ENCODE results near the gene KIF13A.
"Not testable (repeated sequence)": the region's sequence is repeated elsewhere in the genome, so short reads cannot be mapped to it uniquely, and the experiment has no call there.

The KIF13A gene

GRCh38 chr6:17762651-17763050 lies 224.8 kb downstream of the KIF13A start:
- no peak for DNase-seq

DNA sequence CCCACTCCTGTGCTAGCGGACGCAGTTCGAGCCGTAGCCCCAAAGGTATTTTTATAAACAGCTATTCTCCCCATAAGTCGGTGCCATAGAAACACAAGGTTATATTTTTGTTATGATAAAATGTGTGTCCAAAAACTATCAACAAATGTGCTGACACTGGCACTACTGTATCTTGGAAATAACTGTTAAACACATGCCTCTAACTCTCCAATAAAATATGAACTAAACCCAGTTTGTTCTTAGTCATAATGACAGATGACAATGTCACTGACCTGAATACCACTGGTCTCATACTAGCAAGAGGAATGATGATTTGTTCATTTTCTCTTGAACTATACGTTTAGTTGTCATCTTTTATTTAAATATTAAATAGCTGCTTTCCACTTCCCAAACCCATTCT lies 229.3 kb downstream of the KIF13A start:
- DNase-seq: no peak

GRCh38 chr6:17754254-17754653 lies 233.2 kb downstream of the KIF13A start:
- DNase-seq: no peak

- DNase-seq: not testable (repeated sequence)
Observed at GRCh38 chr6:17745324-17745723, 242.1 kb downstream of the KIF13A start.

- DNase-seq: not testable (repeated sequence)
Observed at GRCh38 chr6:17744757-17745308, 242.6 kb downstream of the KIF13A start.

GRCh38 chr6:17744019-17744756 lies 243.2 kb downstream of the KIF13A start:
- no peak for DNase-seq

GRCh38 chr6:17741507-17741906 lies 245.9 kb downstream of the KIF13A start:
- no peak for DNase-seq

DNA sequence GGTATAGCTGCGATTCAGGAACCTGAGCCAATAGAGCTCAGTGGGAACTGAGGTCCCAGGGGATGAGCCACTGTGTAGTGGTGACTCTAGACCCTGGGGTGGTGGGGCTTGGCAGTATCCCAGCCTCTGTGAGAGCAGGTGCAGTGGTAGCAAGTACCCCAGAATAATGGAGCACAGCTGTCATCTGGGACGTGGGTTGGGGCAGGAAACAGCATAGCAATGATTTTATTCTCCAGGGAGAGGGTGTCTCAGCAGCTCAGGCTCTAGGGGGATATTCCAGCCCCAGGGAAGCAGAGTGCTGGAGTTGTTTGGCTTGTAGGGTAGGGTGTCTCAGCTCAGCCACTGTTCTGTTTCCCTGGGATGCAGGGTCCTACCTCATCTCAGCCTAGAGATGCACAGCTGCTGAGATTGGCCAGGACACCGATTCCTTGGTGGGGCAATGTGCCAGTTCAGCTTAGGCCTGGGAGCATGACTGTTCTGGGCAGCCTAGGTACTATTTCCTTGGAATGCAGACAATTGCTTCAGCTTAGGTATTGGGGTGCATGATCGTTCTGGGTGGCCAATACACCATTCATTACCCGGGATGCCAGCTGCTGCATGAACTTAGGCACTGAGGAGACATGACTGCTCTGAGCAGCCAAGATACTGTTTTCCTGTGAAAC lies 246.7 kb downstream of the KIF13A start:
- DNase-seq: no peak

DNA sequence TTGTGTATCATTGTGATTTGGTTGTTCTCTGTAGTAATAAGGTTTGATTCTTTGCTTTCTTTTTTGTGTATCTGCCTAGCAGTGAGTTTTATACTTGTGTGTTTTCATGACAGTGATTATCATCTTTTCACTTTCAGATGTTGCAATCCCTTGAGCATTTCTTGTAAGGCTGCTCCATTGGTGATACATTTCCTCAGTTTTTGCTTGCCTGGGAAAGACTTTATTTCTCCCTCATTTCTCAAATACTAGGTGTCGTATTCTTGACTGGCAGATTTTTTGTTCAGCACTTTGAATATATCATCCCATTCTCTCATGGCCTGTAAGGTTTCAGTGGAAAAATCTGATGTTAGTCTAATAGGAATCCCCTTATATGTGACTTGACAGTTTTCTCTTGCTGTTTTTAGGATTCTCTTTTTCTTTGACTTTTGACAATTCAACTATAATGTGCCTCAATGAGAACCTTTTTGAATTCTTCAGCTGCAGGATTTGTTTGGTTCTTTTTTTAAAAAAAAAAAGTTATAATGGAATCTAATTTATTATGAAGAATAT lies 249.7 kb downstream of the KIF13A start:
- DNase-seq: no peak

- not testable (repeated sequence) for DNase-seq
Observed at GRCh38 chr6:17735311-17735710, 252.1 kb downstream of the KIF13A start.

- DNase-seq: no peak
Observed at GRCh38 chr6:17730078-17730704, 257.2 kb downstream of the KIF13A start.

DNA sequence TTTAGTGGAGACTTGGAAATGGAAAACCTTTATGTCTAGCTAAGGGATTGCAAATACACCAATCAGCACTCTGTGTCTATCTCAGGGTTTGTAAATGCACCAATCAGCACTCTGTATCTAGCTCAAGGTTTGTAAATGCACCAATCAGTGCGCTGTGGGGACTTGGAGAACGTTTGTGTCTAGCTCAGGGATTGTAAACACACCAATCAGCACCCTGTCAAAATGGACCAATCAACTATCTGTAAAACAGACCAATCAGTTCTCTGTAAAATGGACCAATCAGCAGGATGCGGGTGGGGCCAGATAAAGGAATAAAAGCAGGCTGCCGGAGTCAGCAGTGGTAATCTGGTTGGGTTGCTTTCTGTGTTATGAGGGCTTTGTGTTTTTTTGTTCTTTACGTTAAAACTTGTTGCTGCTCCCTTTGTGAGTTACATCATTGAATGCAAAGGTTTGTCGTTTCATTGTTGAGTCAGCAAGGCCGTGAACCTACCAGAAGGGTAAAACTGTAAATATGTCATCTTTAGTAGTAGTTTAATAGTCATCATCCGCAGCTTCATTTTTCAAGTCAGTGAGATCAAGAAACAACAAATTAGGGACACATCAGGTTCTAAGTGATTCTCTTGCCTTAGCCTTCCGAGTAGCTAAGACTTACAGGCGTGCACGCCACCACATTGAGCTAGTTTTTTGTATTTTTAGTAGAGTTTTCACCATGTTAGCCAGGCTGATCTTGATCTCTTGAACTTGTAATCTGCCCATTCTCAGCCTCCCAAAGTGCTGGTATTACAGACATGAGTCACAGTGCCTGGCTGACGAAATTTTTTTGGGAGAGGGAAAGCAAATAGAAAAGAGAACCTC lies 258.0 kb downstream of the KIF13A start:
- DNase-seq: no peak

GRCh38 chr6:17728551-17729222 lies 258.7 kb downstream of the KIF13A start:
- DNase-seq: no peak

GRCh38 chr6:17725083-17725482 lies 262.4 kb downstream of the KIF13A start:
- DNase-seq: no peak

GRCh38 chr6:17724341-17724740 lies 263.1 kb downstream of the KIF13A start:
- no peak for DNase-seq

DNA sequence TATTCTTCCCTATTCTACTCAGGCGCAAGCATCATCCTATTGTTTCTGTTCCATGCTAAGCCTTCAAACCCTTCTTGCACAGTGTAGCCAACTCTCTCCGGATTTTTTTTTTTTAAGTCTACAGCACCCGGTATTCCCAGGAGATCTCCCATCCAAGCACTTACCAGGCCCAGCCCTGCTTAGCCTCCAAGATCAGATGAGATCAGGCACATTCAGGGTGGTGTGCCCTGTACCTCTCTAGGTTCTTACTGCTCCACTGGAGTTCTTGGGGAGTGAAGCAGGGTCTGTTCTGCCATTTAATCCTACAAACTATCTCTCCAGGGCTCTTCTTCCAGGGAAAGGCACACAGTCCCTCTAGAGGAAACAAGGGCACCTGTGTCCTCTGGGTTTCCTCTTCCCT lies 265.8 kb downstream of the KIF13A start:
- no peak for DNase-seq

- DNase-seq: no peak
Observed at GRCh38 chr6:17719323-17720041, 268.0 kb downstream of the KIF13A start.

DNA sequence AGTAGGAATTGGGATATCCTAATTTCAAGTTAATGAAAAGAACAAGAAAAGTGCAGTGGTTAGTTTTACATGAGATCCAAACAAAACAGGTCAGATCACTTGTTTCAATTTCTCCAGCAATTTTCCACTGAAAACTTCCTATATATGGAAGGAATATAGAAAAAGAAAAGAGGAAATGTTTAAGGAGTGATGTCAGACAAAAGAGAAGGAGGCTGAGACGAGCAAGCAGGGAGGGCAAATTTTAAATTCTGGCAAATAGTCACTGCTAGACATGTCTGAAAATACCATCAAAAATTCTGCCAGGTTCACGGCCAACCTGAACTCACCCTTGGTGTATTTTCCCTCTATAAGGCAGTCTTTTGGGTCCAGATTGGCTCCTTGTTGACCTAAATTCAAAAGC lies 271.2 kb downstream of the KIF13A start:
- DNase-seq: no peak

- DNase-seq: peak; percentile 27
Observed at GRCh38 chr6:17714879-17715851, 272.3 kb downstream of the KIF13A start.

GRCh38 chr6:17714177-17714576 lies 273.3 kb downstream of the KIF13A start:
- no peak for DNase-seq

All from CD4-positive, alpha-beta T cell treated with Interferon gamma for 1 hour (primary cell).